IPS DF 4.7 (cell line): ENCODE measurements around the gene IRF2.
A peak's percentile ranks its signal among the peaks of the same experiment; 100 is the strongest.
"Not testable (repeated sequence)": the region's sequence is repeated elsewhere in the genome, so short reads cannot be mapped to it uniquely, and the experiment has no call there.

Experiments
- DNase-seq: peaks from one replicate; pipeline ENCODE4 v3.0.0-alpha.2; 2013; ENCODE audit warnings: low spot score; ENCODE audit errors: extremely low read depth

The IRF2 gene

DNA sequence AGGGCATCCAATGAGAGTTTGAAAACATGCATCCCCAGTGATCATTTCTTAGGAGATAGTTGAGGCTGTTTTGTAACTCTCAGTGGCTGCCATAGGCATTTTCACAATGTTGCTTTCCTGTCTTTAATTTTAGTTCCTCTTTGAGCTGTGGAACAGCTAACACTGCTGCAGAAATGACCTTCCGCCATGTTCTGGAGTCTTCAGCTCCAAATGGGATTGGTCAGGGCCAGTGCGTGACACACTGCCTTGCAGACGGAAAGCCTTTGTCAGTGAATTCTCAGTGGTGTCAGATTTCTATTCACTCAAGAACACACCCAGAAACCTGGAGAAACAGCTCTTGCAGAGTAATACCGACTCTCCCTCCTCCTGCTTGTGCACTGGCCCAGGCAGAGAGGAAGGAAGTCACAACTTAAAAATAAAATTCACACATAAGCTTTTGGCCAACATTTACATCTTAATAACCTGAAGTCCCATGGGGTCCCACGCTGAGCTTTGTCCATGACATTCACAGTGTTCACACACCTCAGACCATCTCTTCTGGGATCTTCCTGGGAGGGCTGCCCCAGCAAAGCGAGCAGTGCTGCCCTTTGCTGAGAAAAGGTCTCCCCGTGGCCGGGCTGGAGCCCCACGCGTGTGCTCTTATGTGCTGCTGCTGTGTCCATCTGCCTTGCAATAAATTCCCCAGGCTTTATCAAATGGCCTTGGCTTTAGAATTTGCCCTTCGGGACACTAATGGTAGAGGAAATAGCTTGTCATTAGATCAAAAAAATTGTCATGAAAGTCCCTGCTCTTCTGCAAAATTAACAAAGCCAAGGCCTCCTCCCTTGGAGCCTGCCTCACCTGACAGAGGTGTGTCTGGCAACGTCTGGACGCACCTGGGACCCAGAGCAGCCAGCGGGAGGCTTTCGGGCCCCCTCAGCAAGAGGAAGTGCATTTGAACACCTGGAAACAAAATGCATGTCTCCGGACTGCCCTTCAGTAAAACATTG, 126.8 kb downstream of the IRF2 start:
- peak; percentile 89 for DNase-seq

DNA sequence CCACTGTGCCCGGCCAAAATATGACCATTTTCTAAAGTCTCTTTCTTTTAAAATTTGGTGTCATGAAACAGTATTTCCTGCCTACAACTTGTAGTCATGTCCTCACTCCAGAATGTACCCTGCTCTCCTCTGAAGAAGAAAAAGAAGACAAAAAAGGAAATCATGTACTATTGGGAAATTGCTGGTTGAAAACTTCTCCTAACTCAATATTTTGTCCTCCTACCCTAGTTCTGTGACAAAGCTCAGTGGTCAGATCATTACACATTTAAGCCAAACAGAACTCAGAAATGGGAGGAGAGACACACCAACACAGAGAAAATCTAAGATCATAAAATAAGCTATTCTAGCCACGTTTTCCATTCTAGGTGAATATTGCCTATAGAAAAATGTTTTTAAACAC, 127.7 kb downstream of the IRF2 start:
- DNase-seq, result no peak

DNA sequence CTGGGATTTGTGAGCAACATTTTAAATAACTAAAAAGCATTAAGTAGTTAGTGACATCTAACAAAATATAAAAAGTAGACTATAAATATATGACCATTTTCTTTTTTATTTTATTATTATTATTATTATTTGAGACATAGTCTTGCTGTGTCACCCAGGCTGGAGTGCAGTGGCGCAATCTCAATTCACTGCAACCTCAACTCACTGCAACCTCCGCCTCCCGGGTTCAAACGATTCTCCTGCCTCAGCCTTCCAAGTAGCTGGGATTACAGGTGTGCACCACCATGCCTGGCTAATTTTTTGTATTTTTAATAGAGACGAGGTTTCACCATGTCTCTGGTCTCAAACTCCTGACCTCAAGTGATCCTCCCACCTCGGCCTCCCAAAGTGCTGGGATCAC, 128.1 kb downstream of the IRF2 start:
- not testable (repeated sequence) for DNase-seq

DNA sequence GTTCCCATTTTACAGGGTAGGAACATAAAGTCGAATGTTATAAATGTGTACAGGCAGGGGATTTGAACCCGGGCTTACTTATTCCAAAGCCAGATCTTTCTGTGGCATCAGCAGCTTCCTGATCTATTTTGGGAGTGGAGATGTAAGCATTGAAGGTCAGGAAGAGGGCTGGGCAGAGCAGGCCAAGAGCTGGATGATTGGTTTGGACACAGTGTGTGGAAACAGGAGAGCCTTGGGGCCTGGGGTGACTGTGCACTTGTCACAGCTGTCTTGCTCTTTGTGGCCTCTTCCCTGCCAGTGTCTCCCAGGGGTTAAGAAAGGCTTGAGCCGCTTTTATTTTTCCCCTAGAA, 128.8 kb downstream of the IRF2 start:
- DNase-seq, result no peak

DNA sequence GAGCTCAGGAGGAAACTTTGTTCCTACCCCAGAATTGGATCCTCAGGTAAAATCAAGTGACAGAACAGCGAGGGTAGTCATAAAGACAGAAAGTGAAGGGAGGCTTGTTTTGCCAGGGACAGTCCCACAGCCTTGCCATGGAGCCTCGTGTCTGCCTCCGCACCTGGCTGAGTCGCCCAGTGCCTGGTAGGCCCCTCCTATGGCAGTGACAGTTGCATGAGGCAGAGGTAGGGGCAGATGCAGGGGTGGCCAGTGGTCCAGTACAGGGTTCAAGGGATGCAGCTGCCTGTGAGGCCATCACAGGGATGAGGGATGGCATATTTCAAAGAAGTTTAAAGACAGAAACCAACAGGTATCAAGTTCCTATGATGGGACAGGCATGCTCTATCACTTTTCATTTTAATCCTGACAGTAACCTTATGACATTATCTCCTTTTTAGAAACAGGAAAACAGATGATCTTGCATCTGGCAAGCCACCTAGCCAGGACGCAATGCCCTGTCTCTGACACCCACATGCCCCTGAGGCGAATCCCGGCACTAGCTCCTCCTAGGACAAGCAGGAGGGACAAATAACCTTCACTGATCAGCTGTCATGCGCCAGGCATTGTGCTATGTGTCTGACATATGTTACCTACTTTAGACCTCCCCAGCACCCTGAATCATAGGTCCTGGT, 129.3 kb downstream of the IRF2 start:
- no peak for DNase-seq

DNA sequence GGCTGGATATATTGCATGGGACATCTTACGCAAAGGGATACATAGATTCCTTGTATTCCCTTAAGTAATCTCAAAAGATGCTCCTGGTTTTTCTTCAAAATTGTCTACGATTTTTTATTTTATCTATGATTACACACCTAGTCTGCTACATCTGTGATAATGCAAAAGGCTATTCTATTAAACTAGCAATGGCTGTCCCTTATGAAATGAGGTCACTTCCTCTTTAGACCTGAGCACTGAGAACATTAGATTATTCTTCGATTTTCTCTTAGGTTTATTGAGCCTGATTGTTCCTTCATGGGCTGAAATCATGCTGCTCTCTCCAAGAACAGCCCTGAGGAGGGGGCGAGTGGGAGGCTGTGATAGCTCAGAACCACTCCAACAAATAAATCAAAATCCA, 129.9 kb downstream of the IRF2 start:
- no peak for DNase-seq

DNA sequence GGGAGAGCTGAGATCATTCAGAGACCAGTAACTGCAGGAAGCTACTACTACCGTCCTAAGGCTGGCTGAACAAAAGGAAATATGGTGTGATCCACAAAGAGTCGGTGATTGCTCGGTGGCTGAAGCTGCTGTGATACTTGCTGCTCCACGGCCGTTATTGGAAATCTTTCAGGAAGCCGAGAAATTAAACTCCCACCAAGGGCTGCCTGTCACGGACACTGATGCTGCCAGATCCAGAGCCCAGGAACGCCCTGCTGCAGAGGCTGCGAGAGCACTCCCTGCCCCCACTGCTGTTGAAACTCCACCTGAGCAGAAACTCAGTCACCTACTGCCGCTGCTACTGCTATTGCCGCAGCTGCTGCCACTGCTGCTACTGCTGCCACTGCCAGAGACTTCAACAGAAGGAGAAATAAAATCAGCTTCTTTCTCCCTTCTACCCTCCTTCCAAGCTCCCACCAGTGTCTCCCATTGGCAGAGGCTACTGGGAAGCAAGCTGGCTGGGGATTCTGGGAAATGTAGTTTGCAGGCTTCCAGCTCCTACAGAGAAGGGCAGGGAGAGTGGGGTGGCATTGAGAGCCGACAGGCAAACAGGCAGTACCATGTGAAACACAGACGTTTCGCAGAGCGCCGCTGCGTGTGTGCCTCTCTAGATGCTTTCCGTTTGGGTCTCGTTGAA, 130.7 kb downstream of the IRF2 start:
- DNase-seq, result peak; percentile 64

DNA sequence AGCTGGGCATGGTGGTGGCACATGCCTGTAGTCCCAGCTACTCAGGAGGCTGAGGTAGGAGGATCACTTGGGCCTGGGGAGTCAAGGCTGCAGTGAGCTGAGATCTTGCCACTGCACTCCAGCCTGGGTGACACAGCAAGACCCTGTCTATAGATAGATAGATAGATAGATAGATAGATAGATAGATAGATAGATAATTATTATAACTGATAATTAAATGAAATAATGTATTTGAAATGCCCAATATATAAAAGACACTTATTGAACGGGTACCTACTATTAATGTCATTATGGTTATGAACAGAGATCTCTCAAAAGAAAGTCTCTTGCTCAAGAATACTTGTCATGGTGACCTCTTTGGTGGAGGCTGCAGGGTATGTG, 131.5 kb downstream of the IRF2 start:
- not testable (repeated sequence) for DNase-seq

DNA sequence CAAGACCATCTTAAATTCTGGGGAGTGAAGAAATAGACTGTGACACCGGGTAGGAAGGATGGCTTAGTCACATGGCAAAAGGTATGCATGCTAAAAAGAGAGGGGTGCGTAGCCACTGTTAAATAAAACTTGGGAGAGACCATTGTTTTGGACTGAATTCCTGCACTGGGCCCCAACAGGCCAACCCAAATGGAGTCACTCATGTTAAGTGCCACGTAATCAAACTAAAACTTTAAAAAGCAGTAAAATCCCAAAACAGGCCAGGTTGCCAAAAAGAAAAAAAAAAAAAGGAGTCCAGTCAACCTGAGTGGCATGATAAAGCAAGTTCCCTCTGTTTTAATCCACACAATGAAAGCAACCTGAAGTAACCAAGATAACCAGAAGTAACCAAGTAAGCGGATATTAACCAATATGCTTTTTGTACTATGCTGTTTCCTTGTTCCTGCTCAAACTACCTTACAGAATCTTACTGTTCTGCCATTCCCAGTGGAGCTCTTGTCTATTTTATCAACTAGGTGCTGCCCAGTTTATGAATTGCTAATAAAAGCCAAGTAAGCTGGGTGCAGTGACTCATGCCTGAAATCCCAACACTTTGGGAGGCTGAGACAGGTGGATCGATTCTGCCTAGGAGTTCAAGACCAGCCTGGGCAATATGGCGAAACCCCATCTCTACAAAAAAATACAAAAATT, 132.0 kb downstream of the IRF2 start:
- DNase-seq, result no peak

DNA sequence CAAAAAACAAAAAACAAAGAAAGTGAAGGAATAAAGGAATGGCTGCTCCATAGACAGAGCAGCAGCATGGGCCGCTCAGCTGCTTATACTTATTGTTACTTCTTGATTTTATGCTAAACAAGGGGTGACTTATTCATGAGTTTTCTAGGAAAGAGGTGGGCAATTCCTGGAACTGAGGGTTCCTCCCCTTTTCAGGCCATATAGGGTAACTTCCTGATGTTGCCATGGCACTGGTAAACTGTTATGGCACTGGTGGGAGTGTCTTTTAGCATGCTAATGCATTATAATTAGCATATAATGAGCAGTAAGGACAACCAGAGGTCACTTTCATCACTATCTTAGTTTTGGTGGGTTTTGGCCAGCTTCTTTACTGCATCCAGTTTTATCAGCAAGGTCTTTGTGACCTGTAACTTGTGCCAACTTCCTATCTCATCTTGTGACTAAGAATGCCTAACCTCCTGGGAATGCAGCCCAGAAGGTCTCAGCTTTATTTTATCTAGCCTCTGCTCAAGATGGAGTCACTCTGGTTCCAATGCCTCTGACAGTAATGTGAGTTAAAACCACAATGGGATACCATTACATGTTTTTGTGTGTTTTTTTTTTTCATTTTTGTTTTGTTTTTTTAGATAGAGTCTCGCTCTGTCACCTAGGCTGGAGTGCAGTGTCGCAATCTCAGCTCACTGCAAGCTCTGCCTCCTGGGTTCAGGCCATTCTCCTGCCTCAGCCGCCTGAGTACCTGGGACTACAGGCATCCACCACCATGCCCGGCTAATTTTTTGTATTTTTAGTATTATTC, 134.8 kb downstream of the IRF2 start:
- not testable (repeated sequence) for DNase-seq

DNA sequence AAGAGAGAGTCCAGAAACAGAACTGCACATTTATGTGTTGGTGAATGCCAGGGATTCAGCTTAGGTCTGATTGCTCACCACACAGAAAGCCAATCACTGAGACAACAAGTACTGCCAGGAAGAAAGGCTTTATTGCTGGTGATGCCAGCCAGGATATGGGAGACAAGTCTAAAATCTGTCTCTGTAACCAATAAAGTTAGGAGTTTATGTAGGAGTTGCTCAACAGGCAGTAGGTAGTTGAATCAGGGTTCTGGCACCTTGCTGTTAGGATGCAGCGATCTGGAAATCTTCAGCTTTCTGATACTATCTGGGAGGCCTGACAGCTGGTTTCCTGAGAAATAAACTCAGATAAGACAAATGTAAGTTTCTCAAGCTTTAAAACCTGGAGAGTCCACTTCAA, 136.4 kb downstream of the IRF2 start:
- DNase-seq, result no peak
